Mesenchymal stem cell (in vitro differentiated cells and primary cell): ENCODE results near the gene UNC119B.

Experiments used
- DNase-seq: peaks from one replicate; pipeline ENCODE4 v3.0.0-alpha.2; 2013
- H2AFZ ChIP-seq: one replicate; pipeline ENCODE4 v1.6.1; 2013; ENCODE audit warnings: low read depth, mild to moderate bottlenecking, control low read depth, inconsistent platforms, low read length, moderate library complexity
- H2AK5ac ChIP-seq: 2 replicates; pipeline ENCODE4 v1.6.1; 2013; ENCODE audit warnings: low read length, moderate library complexity, mild to moderate bottlenecking, inconsistent platforms; ENCODE audit not compliant: severe bottlenecking
- H2BK120ac ChIP-seq: one replicate; pipeline ENCODE4 v1.6.1; 2013; ENCODE audit warnings: low read depth, mild to moderate bottlenecking, inconsistent platforms, low read length, moderate library complexity
- H2BK12ac ChIP-seq, 2 experiments: one replicate each; pipeline ENCODE4 v1.6.1; 2013; ENCODE audit warnings: inconsistent platforms in 2 of 2, low read length in 2 of 2, mild to moderate bottlenecking in 2 of 2, moderate library complexity in 2 of 2, control low read depth in 1 of 2
- H2BK15ac ChIP-seq: one replicate; pipeline ENCODE4 v1.6.1; 2013; ENCODE audit warnings: mild to moderate bottlenecking, low read depth, inconsistent platforms; ENCODE audit not compliant: poor library complexity, severe bottlenecking
- H2BK5ac ChIP-seq: 2 replicates; pipeline ENCODE4 v1.6.1; 2013; ENCODE audit warnings: low read depth, mild to moderate bottlenecking, low read length, control low read depth, inconsistent platforms; ENCODE audit not compliant: poor library complexity, severe bottlenecking
- H3K14ac ChIP-seq, 2 experiments: one replicate each; pipeline ENCODE4 v1.6.1; 2013; ENCODE audit warnings: inconsistent platforms in 2 of 2, low read length in 2 of 2, control low read depth in 1 of 2, mild to moderate bottlenecking in 1 of 2, moderate library complexity in 1 of 2
- H3K18ac ChIP-seq, 2 experiments: one replicate each; pipeline ENCODE4 v1.6.1; 2013; ENCODE audit warnings: inconsistent platforms in 2 of 2, low read length in 2 of 2, control low read depth in 1 of 2, low read depth in 1 of 2, mild to moderate bottlenecking in 1 of 2
- H3K23ac ChIP-seq, 2 experiments: one replicate each; pipeline ENCODE4 v1.6.1; 2013; ENCODE audit warnings: inconsistent platforms in 2 of 2, low read length in 2 of 2, mild to moderate bottlenecking in 2 of 2, moderate library complexity in 2 of 2, control low read depth in 1 of 2
- H3K27ac ChIP-seq: 2 replicates; pipeline ENCODE4 v1.5.1; 2013; ENCODE audit warnings: mild to moderate bottlenecking, moderate library complexity, low read length, control low read depth, inconsistent platforms; ENCODE audit not compliant: poor library complexity, severe bottlenecking
- H3K27me3 ChIP-seq, 2 experiments: 2 replicates each; pipeline versions ENCODE4 v1.6.1 to v1.7.0; 2013; ENCODE audit warnings: low read length in 2 of 2, mild to moderate bottlenecking in 2 of 2, moderate library complexity in 2 of 2, control low read depth in 1 of 2, inconsistent platforms in 1 of 2; ENCODE audit not compliant: control insufficient read depth in 1 of 2, insufficient read depth in 1 of 2
- H3K36me3 ChIP-seq, 2 experiments: 2 replicates each; pipeline versions ENCODE4 v1.6.1 to v1.7.0; 2013; ENCODE audit warnings: low read length in 2 of 2, control low read depth in 1 of 2, inconsistent platforms in 1 of 2, low read depth in 1 of 2, mild to moderate bottlenecking in 1 of 2; ENCODE audit not compliant: insufficient read depth in 2 of 2, control insufficient read depth in 1 of 2
- H3K4ac ChIP-seq, 2 experiments: one replicate each; pipeline ENCODE4 v1.6.1; 2013; ENCODE audit warnings: inconsistent platforms in 2 of 2, low read length in 2 of 2, mild to moderate bottlenecking in 2 of 2, moderate library complexity in 2 of 2, control low read depth in 1 of 2, low read depth in 1 of 2
- H3K4me1 ChIP-seq: 2 replicates; pipeline ENCODE4 v1.6.1; 2013; ENCODE audit warnings: low read depth, low read length, control low read depth; ENCODE audit not compliant: control insufficient read depth, insufficient read depth
- H3K4me2 ChIP-seq: 2 replicates; pipeline ENCODE4 v1.6.1; 2013; ENCODE audit warnings: low read length, mild to moderate bottlenecking, inconsistent platforms; ENCODE audit not compliant: poor library complexity, severe bottlenecking
- H3K4me3 ChIP-seq, 2 experiments: 2 replicates each; pipeline versions ENCODE4 v1.5.1 to v1.7.0; 2013; ENCODE audit warnings: low read length in 2 of 2, mild to moderate bottlenecking in 2 of 2, control low read depth in 1 of 2, low read depth in 1 of 2; ENCODE audit not compliant: insufficient read depth in 1 of 2
- H3K79me1 ChIP-seq: replicated peaks from 2 replicates; pipeline ENCODE4 v1.6.1; 2013; ENCODE audit warnings: mild to moderate bottlenecking, control low read depth, low read length, inconsistent platforms; ENCODE audit not compliant: poor library complexity, severe bottlenecking
- H3K9ac ChIP-seq: 2 replicates; pipeline ENCODE4 v1.7.0; 2013; ENCODE audit warnings: mild to moderate bottlenecking, low read length, moderate library complexity
- H3K9me3 ChIP-seq: 2 replicates; pipeline ENCODE4 v1.7.0; 2013; ENCODE audit warnings: mild to moderate bottlenecking, low read length; ENCODE audit not compliant: control insufficient read depth
- H4K8ac ChIP-seq: one replicate; pipeline ENCODE4 v1.6.1; 2013; ENCODE audit warnings: inconsistent platforms, mild to moderate bottlenecking, low read length, moderate library complexity
- H4K91ac ChIP-seq: one replicate; pipeline ENCODE4 v1.6.1; 2013; ENCODE audit warnings: mild to moderate bottlenecking, low read length, inconsistent platforms
- WGBS: methylation state at CpG from one replicate; pipeline ENCODE4 v1.1.7; 2013; ENCODE audit warnings: mixed read lengths; 5-methylcytosine and 5-hydroxymethylcytosine counted together

The UNC119B gene

GRCh38 chr12:120757226-120757742, 47.0 kb downstream of the UNC119B start:
- H3K27me3 ChIP-seq: no peaks in the 10 kb centered on the region
- H3K18ac ChIP-seq: no peak overlapping the region
- no peak overlapping the region for H2BK15ac ChIP-seq
- H3K4me1 ChIP-seq: peaks cover 13% of the 10 kb centered on the region
- no peak overlapping the region for H3K9ac ChIP-seq
- no peak overlapping the region for H2AFZ ChIP-seq
- no peak overlapping the region for H4K91ac ChIP-seq
- H3K4me3 ChIP-seq: no peak overlapping the region
- no peak overlapping the region for H3K4me2 ChIP-seq
- no peak overlapping the region for H3K27ac ChIP-seq
- peaks cover 20 to 24% of the 10 kb centered on the region in 2 experiments for H3K36me3 ChIP-seq
- H2BK120ac ChIP-seq: no peak overlapping the region
- no peak overlapping the region for H2BK5ac ChIP-seq
- H2BK12ac ChIP-seq: no peak overlapping the region
- no peak overlapping the region for H3K14ac ChIP-seq
- WGBS: 83% methylated on average over 4 of the region's 4 CpGs
- no peak overlapping the region for H3K4ac ChIP-seq
- H4K8ac ChIP-seq: no peak overlapping the region
- H2AK5ac ChIP-seq: no peak overlapping the region
- DNase-seq: no peak
- no peak overlapping the region for H3K23ac ChIP-seq
- peaks cover 6% of the 10 kb centered on the region for H3K9me3 ChIP-seq
- H3K79me1 ChIP-seq: no peaks in the 10 kb centered on the region

DNA sequence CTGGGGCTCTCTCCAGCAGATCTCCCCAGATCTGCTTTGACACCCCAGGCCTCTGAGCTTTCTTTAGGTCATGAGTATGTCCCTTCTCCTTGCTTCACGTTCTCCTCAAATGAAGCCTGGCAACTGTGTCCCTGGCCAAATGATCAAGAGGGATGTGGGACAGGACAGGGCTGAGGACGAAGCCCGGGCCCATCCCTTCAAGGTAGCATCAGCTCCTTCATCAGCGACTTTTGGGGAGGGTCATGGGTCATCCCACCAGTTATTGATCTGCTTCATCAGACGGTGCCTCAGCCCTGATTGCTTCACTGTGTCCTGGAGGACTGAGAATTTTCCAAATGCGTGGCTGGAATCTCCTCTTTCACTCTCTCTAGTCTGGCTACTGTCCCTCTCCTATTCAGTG, 47.7 kb downstream of the UNC119B start:
- Histone ChIP-seq H3K23ac (no peak overlapping the region), H4K91ac (no peak overlapping the region), H3K4me1 (peaks cover 13% of the 10 kb centered on the region), H2BK120ac (no peak overlapping the region), H3K4me2 (no peak overlapping the region), H3K4ac (no peak overlapping the region), H3K9ac (no peak overlapping the region), H3K27me3 (no peaks in the 10 kb centered on the region), H2BK15ac (no peak overlapping the region), H3K79me1 (no peaks in the 10 kb centered on the region), H2AFZ (no peak overlapping the region), H2BK12ac (no peak overlapping the region), H3K27ac (no peak overlapping the region), H4K8ac (no peak overlapping the region), H2AK5ac (no peak overlapping the region), H3K18ac (no peak overlapping the region), H3K4me3 (no peak overlapping the region), H2BK5ac (no peak overlapping the region), H3K36me3 (peaks cover 20 to 27% of the 10 kb centered on the region in 2 experiments), H3K9me3 (peaks cover 6% of the 10 kb centered on the region), H3K14ac (no peak overlapping the region)
- over 99% methylated on average over 6 of the region's 6 CpGs for WGBS
- DNase-seq: no peak

DNA sequence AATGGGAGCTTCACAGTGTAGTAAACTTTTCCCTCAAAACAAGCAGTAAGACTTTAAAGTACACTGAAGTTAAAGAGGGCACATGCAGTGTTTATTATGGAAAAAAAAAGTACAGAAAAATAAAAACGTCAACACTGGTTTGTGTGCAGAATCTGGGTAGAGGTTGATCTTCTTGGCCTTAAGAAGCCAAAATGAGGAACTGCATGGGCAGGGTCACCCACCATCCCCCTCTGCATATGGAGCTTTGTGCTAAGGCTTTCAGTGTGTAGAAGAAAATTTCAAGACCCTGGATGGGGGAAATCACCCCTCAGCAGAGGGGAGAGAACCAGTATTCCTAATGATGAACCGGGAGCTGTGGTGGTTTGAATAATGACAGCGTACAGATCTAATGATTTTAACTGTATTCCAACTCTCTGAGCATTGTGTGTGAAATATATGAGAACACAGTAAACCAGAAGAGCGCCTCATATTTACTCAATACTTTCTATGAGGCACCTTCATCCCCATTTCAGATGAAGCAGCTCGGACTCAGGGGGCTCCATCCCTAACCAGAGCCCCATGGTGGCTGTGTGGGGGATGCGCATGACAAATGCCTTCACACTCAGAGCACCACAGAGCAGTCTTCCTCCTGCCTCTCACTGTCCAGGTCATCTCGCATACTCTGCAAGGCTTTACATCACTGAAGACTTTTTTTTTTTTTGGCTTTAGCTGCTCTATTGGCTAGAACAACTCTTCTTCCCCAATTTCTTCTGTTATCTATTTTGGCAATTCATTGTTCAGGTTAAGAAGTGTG, 48.7 kb downstream of the UNC119B start:
- Histone ChIP-seq H3K4me1 (peaks cover 13% of the 10 kb centered on the region), H3K18ac (no peak overlapping the region), H3K4me2 (no peak overlapping the region), H3K9me3 (peaks cover 6% of the 10 kb centered on the region), H3K27ac (no peak overlapping the region), H3K79me1 (no peaks in the 10 kb centered on the region), H3K9ac (no peak overlapping the region), H3K14ac (no peak overlapping the region), H3K4ac (no peak overlapping the region), H3K36me3 (peaks cover 24 to 37% of the 10 kb centered on the region in 2 experiments), H3K23ac (no peak overlapping the region), H2BK15ac (no peak overlapping the region), H2BK5ac (no peak overlapping the region), H3K4me3 (no peak overlapping the region), H3K27me3 (no peaks in the 10 kb centered on the region), H4K91ac (no peak overlapping the region), H2BK120ac (no peak overlapping the region), H2BK12ac (no peak overlapping the region), H2AFZ (no peak overlapping the region), H4K8ac (no peak overlapping the region), H2AK5ac (no peak overlapping the region)
- no peak for DNase-seq
- WGBS: 89% methylated on average over 5 of the region's 7 CpGs

DNA sequence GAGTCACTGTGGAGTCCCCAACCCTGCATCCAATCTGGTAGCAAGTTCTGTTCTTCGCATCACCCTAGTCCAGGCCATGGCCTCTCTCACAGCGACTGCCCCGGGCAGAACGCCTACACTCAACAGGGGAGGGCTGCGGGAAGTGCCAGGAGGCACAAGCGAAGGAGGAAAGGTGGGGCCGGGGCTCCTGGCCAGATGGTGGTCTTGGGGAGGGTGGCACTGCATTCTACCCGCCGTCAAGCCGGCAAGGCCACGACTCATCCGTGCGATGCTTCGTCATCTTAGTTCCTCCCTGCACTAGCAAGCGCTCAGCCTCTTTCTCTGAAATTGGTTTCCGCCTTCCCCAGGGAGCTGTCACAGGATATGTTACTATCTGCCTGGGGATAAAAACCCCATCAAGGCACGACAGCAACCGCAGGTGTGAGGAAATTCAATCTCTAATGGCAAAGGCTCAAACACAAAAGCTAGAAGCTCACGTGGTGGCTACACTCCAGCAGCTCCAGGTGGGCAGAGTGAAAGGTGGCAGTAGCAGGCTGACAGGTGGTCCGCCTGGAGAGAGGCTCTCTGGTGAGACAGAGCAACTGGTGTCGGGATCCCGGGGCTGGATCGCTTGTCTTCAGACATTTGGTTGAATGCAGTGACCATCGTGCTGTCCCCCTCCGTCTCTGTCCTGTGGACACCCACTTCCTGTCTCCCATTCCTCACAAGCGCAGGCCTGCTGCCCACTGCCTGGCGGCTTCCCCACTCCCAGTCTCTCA, 49.5 kb downstream of the UNC119B start:
- no peak overlapping the region for H3K23ac ChIP-seq
- no peak overlapping the region for H3K9ac ChIP-seq
- H3K18ac ChIP-seq: no peak overlapping the region
- no peak overlapping the region for H4K91ac ChIP-seq
- H3K36me3 ChIP-seq: peaks cover 27 to 45% of the 10 kb centered on the region in 2 experiments
- peaks cover 5% of the 10 kb centered on the region for H3K9me3 ChIP-seq
- no peaks in the 10 kb centered on the region for H3K79me1 ChIP-seq
- no peak overlapping the region for H3K4ac ChIP-seq
- no peak for DNase-seq
- H3K14ac ChIP-seq: no peak overlapping the region
- H3K27ac ChIP-seq: no peak overlapping the region
- no peak overlapping the region for H2BK15ac ChIP-seq
- H3K27me3 ChIP-seq: no peaks in the 10 kb centered on the region
- no peak overlapping the region for H2BK5ac ChIP-seq
- H2AK5ac ChIP-seq: no peak overlapping the region
- no peak overlapping the region for H4K8ac ChIP-seq
- 95% methylated on average over 27 of the region's 27 CpGs for WGBS
- H3K4me1 ChIP-seq: peaks cover 13% of the 10 kb centered on the region
- no peak overlapping the region for H2AFZ ChIP-seq
- no peak overlapping the region for H2BK120ac ChIP-seq
- H2BK12ac ChIP-seq: no peak overlapping the region
- H3K4me2 ChIP-seq: no peak overlapping the region
- no peak overlapping the region for H3K4me3 ChIP-seq
